ENCODE results near the gene PDE4D. TPM values are rescaled to one million over a fixed set of nuclear protein-coding genes. Genes with fewer than 3 reads are reported as not detected.
"Not testable (repeated sequence)": the region's sequence is repeated elsewhere in the genome, so short reads cannot be mapped to it uniquely, and the experiment has no call there.

PDE4D gene
- polyA plus RNA-seq, 3 donors = 1.3 to 22.7 (median 11.0) TPM

DNA sequence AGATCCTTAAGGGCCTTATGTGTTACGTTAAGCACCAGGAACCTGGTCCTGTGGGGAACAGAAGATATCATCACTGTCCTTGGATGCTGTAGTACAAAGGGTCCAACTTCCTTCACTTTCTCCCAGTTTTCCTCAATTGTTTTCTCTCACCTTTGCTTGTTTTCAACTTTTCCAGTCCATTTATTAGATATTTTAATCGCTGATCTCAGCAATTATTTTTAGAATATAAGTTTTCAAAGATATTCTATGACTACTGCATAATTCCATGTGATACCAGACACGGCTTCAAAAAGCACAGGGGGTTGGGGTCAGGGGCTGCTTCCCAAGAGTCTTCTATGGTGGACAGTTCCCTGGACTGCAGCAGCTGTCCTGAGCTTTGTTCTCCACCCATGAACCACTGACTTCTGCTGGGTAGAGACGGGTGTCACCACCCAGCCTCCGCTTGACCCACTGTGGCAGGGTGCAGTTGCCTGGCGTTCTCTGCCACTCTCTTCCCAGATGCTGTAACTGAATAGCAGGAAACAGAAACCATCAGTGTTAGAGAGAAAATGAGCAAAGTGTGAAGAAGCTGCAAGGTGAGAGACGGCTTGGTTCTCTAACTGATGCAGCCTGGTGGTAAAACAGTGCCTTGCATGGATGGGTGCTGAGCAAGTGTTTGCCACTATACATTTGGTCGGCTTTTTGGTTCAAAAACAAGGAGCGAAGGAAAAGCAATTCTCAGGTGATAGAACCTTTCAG lies 927.7 kb downstream of the PDE4D start:
- H3K27ac ChIP-seq (ENCODE audit: low read depth, low read length) = no peak overlapping the region
- WGBS, 3 donors = 79 to 93% (median 91%) methylated on average over 9 of the region's 9 CpGs

- WGBS, 3 donors = 96 to 100% (median 100%) methylated on average over 1 of the region's 1 CpG
Measured at GRCh38 chr5:58963821-58964220, 929.7 kb downstream of the PDE4D start.

GRCh38 chr5:58963361-58963760 lies 930.2 kb downstream of the PDE4D start:
- H3K27ac ChIP-seq (ENCODE audit: low read depth, low read length) = no peak overlapping the region
- WGBS, 3 donors = 71 to 79% (median 75%) methylated on average over 4 of the region's 4 CpGs

More at GRCh38 chr5:58963821-58964220, 929.7 kb downstream of the PDE4D start:
- no peak overlapping the region for H3K27ac ChIP-seq (ENCODE audit: low read depth, low read length)

GRCh38 chr5:58961631-58962280 lies 931.8 kb downstream of the PDE4D start:
- H3K27ac ChIP-seq (ENCODE audit: low read depth, low read length) = no peak overlapping the region
- 87 to 93% (median 90%) methylated on average over 3 of the region's 3 CpGs for WGBS, 3 donors

GRCh38 chr5:58958701-58959100 lies 934.8 kb downstream of the PDE4D start:
- WGBS, 3 donors = 50 to 54% (median 54%) methylated on average over 3 of the region's 3 CpGs
- H3K27ac ChIP-seq (ENCODE audit: low read depth, low read length) = no peak overlapping the region

GRCh38 chr5:58953218-58953617 lies 940.3 kb downstream of the PDE4D start:
- 73 to 93% (median 82%) methylated on average over 2 of the region's 2 CpGs for WGBS, 3 donors
- not testable (repeated sequence) for H3K27ac ChIP-seq (ENCODE audit: low read depth, low read length)

- H3K27ac ChIP-seq (ENCODE audit: low read depth, low read length) = no peak overlapping the region
- WGBS, 3 donors = 48 to 72% (median 50%) methylated on average over 2 of the region's 2 CpGs
Measured at GRCh38 chr5:58950224-58950623, 943.3 kb downstream of the PDE4D start.

DNA sequence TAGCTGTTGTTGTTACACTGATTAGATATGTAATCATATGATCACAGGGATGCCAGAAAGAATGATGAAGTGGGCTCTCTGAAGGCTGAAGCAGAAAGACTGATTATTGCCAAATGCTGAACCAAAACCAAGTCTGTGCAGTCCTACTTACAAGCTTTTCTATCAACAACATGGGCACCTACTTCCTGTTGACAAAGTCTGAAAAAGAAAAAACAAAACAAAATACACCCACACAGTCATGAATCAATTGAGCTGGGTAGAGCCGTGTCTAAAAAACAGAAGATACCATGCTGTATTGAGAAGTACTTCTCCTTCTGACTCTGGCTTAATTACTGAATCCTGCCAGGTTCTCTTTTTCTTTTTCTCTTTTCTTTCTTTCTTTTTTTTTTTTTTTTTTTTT lies 947.3 kb downstream of the PDE4D start:
- WGBS, 3 donors = 0% methylated on average over 1 of the region's 1 CpG
- no peak overlapping the region for H3K27ac ChIP-seq (ENCODE audit: low read depth, low read length)

DNA sequence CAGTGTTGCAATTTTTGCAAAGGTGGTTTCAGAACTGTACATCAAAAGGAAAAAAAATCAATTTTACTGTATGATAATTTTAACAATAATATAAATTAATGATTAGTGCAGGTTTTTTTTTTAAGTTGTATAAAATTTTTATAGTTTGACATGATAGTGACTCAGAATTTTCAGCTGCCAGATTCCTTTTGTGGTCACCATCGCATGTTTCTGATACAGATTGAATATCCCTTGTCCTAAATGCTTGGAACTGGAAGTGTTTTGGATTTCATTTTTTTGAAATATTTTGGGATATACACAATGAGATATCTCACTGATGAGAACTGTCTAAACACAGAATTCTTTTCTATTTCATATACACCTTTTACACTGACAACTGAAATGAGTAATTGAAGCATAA lies 949.3 kb downstream of the PDE4D start:
- no peak overlapping the region for H3K27ac ChIP-seq (ENCODE audit: low read depth, low read length)
- WGBS, 3 donors = 85 to 98% (median 94%) methylated on average over 1 of the region's 1 CpG

DNA sequence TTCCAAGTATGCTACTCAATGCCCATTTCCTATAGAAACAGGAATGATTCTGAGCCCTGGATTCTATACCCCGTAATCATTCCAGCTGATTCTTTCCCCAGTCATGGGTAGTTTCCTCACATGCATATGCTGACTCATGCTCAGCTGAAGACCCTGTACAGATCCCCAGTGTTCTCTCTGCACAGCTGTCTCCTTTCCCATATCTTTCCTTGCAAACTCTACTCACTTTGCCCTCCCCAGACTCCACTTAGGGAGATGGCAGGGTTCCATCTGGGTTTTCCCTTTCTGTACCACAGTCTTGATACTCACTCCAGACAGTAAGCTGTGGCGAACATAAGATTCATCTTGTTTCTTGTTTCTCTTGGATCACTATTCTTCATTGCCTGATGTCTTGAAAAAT lies 953.1 kb downstream of the PDE4D start:
- no peak overlapping the region for H3K27ac ChIP-seq (ENCODE audit: low read depth, low read length)
- 53 to 63% (median 57%) methylated on average over 2 of the region's 2 CpGs for WGBS, 3 donors

DNA sequence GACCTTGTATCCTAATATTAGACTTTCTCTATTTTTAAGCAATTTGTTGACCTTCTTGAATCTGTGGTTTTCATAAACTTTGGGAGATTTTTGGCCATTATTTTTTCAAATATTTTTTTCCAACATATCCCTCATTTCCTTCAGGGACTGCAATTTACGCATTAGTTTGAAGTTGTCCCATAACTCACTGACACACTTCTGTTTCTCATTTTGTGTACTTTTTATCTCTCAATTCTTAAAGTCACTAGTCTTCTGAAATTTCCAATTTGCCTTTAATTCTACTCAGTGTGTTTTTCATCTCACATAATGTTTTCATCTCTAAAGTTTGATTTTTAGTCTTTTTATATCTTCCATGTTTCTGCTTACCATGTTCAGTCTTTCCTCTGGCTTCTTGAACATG lies 953.9 kb downstream of the PDE4D start:
- 64 to 97% (median 89%) methylated on average over 1 of the region's 1 CpG for WGBS, 3 donors
- H3K27ac ChIP-seq (ENCODE audit: low read depth, low read length) = no peak overlapping the region

- H3K27ac ChIP-seq (ENCODE audit: low read depth, low read length) = no peak overlapping the region
- WGBS, 3 donors = 88 to 90% (median 89%) methylated on average over 10 of the region's 10 CpGs
Measured at GRCh38 chr5:58938563-58939424, 954.7 kb downstream of the PDE4D start.

DNA sequence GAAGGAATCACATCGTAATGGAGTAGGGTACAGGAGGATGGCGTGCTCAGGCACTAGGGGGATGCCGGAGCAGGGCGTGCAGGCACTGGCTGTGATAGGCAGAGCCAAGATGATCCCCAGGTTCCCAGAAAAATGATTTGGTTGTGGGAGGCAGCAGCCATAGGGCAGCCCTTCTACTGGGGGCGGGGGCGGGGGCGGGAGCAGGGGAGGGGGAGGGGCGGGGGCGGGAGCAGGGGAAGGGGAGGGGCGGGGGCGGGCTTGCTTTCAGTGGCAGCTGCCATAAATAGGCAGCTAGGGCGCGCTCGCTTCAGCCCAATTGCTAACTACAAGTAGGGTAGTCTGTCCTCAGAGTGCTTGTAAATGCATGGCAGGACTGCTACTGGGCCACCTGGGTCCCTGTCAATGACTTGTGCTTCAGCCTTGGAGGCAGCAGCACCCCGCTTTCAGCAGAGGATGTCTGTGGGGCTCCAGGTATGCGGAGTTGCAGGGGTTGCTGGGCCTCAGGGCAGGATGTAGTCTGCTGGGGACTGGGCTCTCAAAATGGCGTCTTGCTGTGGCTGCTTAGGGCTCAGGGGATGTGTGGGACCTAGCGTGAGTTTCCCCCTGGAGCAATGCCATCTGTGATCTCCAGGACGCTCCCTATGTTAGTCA lies 956.4 kb downstream of the PDE4D start:
- 88 to 95% (median 94%) methylated on average over 11 to 14 of the region's 19 CpGs for WGBS, 3 donors
- no peak overlapping the region for H3K27ac ChIP-seq (ENCODE audit: low read depth, low read length)

GRCh38 chr5:58934629-58935097 lies 958.9 kb downstream of the PDE4D start:
- H3K27ac ChIP-seq (ENCODE audit: low read depth, low read length) = no peak overlapping the region
- WGBS, 3 donors = 51 to 79% (median 52%) methylated on average over 3 of the region's 3 CpGs

- 44 to 76% (median 55%) methylated on average over 6 of the region's 6 CpGs for WGBS, 3 donors
- no peak overlapping the region for H3K27ac ChIP-seq (ENCODE audit: low read depth, low read length)
Measured at GRCh38 chr5:58933891-58934628, 959.5 kb downstream of the PDE4D start.

GRCh38 chr5:58932057-58932612 lies 961.4 kb downstream of the PDE4D start:
- 57 to 88% (median 69%) methylated on average over 3 to 4 of the region's 4 CpGs for WGBS, 3 donors

GRCh38 chr5:58930520-58930919 lies 963.0 kb downstream of the PDE4D start:
- 67 to 84% (median 73%) methylated on average over 3 of the region's 3 CpGs for WGBS, 3 donors
- no peak overlapping the region for H3K27ac ChIP-seq (ENCODE audit: low read depth, low read length)

More at GRCh38 chr5:58932057-58932612, 961.4 kb downstream of the PDE4D start:
- H3K27ac ChIP-seq (ENCODE audit: low read depth, low read length) = no peak overlapping the region

All from adipose tissue (tissue), 3 donors.